ENCODE results near the gene GNAT2. TPM values are rescaled to one million over a fixed set of nuclear protein-coding genes. Genes with fewer than 3 reads are reported as not detected.

Gene GNAT2
- total RNA-seq, 1 donor from 2014 or later: not detected

GRCh38 chr1:109578947-109579443, 40.4 kb downstream of the GNAT2 start:
- H3K4me3 ChIP-seq (ENCODE audit: low read depth, low read length): no peak overlapping the region
- no peak for TF ChIP-seq CTCF (conservative IDR thresholded peaks at IDR 0.05; ENCODE audit: low read depth, low read length)
- DNase-seq (ENCODE audit: low read depth): no peak

- H3K4me3 ChIP-seq (ENCODE audit: low read depth, low read length): no peak overlapping the region
- DNase-seq (ENCODE audit: low read depth): no peak
- TF ChIP-seq CTCF (conservative IDR thresholded peaks at IDR 0.05; ENCODE audit: low read depth, low read length): no peak
Measured at GRCh38 chr1:109573785-109574184, 45.6 kb downstream of the GNAT2 start.

GRCh38 chr1:109570414-109570813, 49.0 kb downstream of the GNAT2 start:
- DNase-seq (ENCODE audit: low read depth): no peak
- no peak for TF ChIP-seq CTCF (conservative IDR thresholded peaks at IDR 0.05; ENCODE audit: low read depth, low read length)
- H3K4me3 ChIP-seq (ENCODE audit: low read depth, low read length): no peak overlapping the region

- no peak overlapping the region for H3K4me3 ChIP-seq (ENCODE audit: low read depth, low read length)
- no peak for TF ChIP-seq CTCF (conservative IDR thresholded peaks at IDR 0.05; ENCODE audit: low read depth, low read length)
- no peak for DNase-seq (ENCODE audit: low read depth)
Measured at GRCh38 chr1:109569323-109569722, 50.1 kb downstream of the GNAT2 start.

GRCh38 chr1:109567877-109568672, 51.3 kb downstream of the GNAT2 start:
- H3K4me3 ChIP-seq (ENCODE audit: low read depth, low read length): no peak overlapping the region
- no peak for DNase-seq (ENCODE audit: low read depth)
- TF ChIP-seq CTCF (conservative IDR thresholded peaks at IDR 0.05; ENCODE audit: low read depth, low read length): no peak

- no peak overlapping the region for H3K4me3 ChIP-seq (ENCODE audit: low read depth, low read length)
Measured at GRCh38 chr1:109566982-109567381, 52.4 kb downstream of the GNAT2 start.

More at GRCh38 chr1:109566982-109567381, 52.4 kb downstream of the GNAT2 start:
- no peak for TF ChIP-seq CTCF (conservative IDR thresholded peaks at IDR 0.05; ENCODE audit: low read depth, low read length)
- no peak for DNase-seq (ENCODE audit: low read depth)

All from epithelial cell of proximal tubule (primary cell).